A549 (cell line): Measurements from ENCODE around the gene XKR8.
"Not testable (repeated sequence)": the region's sequence is repeated elsewhere in the genome, so short reads cannot be mapped to it uniquely, and the experiment has no call there.

Experiments
- CTCF ChIP-seq: fragments of >200 bp; sonication (Bioruptor Twin); formaldehyde crosslinking; IDR thresholded peaks from 3 replicates; pipeline ENCODE4 v1.5.1; 2016
- HDAC2 ChIP-seq: fragments of 200-600 bp; sonication (generic); IDR thresholded peaks from 2 replicates; pipeline ENCODE4 v1.6.1; 2016
- JUN ChIP-seq, 2 experiments: fragments of >200 bp; sonication (Bioruptor Twin); formaldehyde crosslinking; IDR thresholded peaks; 2 replicates in 1 of 2; 3 replicates in 1 of 2; pipeline ENCODE4 v1.6.1; 2016 to 2017
- MAX ChIP-seq: IDR thresholded peaks from 2 replicates; pipeline ENCODE4 v1.6.1; 2012
- MYC ChIP-seq: IDR thresholded peaks from 2 replicates; pipeline ENCODE4 v1.6.1; 2012; ENCODE audit warnings: mild to moderate bottlenecking, inconsistent platforms, low read length, improper control_type of control experiment, borderline replicate concordance
- POLR2A ChIP-seq: IDR thresholded peaks from 2 replicates; pipeline ENCODE4 v1.6.1; 2012; ENCODE audit warnings: mild to moderate bottlenecking, low read length
- RCOR1 ChIP-seq: fragments of 150-350 bp; IDR thresholded peaks from 2 replicates; pipeline ENCODE4 v1.6.1; 2014; ENCODE audit warnings: antibody characterized with exemption, low read length, low read depth
- REST ChIP-seq: fragments of 200-600 bp; sonication (generic); IDR thresholded peaks from 2 replicates; pipeline ENCODE4 v1.6.1; 2016; ENCODE audit warnings: antibody characterized with exemption, mild to moderate bottlenecking, moderate library complexity
- ZFP36 ChIP-seq: fragments of 450-650 bp; IDR thresholded peaks from 2 replicates; pipeline ENCODE4 v1.6.1; 2014; ENCODE audit warnings: borderline replicate concordance; ENCODE audit not compliant: partially characterized antibody

- not testable (repeated sequence) for TF ChIP-seq HDAC2; REST; POLR2A; JUN (IDR thresholded peaks at IDR 0.05); RCOR1; MAX; ZFP36; CTCF; MYC
These were observed 34.8 kb downstream of the XKR8 start for GRCh38 chr1:27994526-27994925.
